Sigmoid colon (tissue), 7 donors: ENCODE results near the gene COL21A1. TPM values are rescaled to one million over a fixed set of nuclear protein-coding genes. Genes with fewer than 3 reads are reported as not detected.

Experiments used
- DNase-seq: peaks from one replicate; pipeline ENCODE4 v3.0.0-alpha.2; 2019
- H3K27ac ChIP-seq, 4 donors: fragments of 200-600 bp; sonication (generic); one replicate each; pipeline ENCODE4 v1.5.1; 2016 to 2019; ENCODE audit warnings: mild to moderate bottlenecking in 1 of 4
- H3K27me3 ChIP-seq, 3 donors: fragments of 200-600 bp; sonication (generic); one replicate each; pipeline ENCODE4 v1.5.1; 2019; ENCODE audit warnings: mild to moderate bottlenecking in 1 of 3
- H3K36me3 ChIP-seq, 4 donors: fragments of 200-600 bp; sonication (generic); one replicate each; pipeline ENCODE4 v1.5.1; 2016 to 2019
- H3K4me1 ChIP-seq, 4 donors: fragments of 200-600 bp; sonication (generic); one replicate each; pipeline ENCODE4 v1.5.1; 2017 to 2019
- H3K4me3 ChIP-seq, 4 donors: fragments of 200-600 bp; sonication (generic); one replicate each; pipeline ENCODE4 v1.5.1; 2017 to 2019; ENCODE audit warnings: mild to moderate bottlenecking in 2 of 4, moderate library complexity in 1 of 4
- H3K9me3 ChIP-seq, 4 donors: fragments of 200-600 bp in 3 of 4; sonication (generic) in 3 of 4; one replicate each; pipeline versions ENCODE4 v1.5.1 to v1.6.1; 2013 to 2019
- CTCF ChIP-seq, 4 experiments: fragments of 450-650 bp in 3 of 4; fragments of 200-600 bp in 1 of 4; IDR thresholded peaks; one replicate each; pipeline ENCODE4 v1.5.1; 2016 to 2019; ENCODE audit warnings: antibody characterized with exemption in 4 of 4, mild to moderate bottlenecking in 3 of 4, moderate library complexity in 2 of 4
- EP300 ChIP-seq, 4 donors: sonication (generic); formaldehyde crosslinking; IDR thresholded peaks; one replicate each; pipeline ENCODE4 v1.6.1; 2017; ENCODE audit warnings: antibody characterized with exemption in 4 of 4
- POLR2A ChIP-seq, 2 donors: fragments of 450-650 bp; IDR thresholded peaks; one replicate each; pipeline ENCODE4 v1.6.1; 2016; ENCODE audit warnings: antibody characterized with exemption in 2 of 2, mild to moderate bottlenecking in 2 of 2, moderate library complexity in 2 of 2
- POLR2AphosphoS5 ChIP-seq, 4 donors: sonication (generic); formaldehyde crosslinking; IDR thresholded peaks; one replicate each; pipeline ENCODE4 v1.6.1; 2017; ENCODE audit warnings: antibody characterized with exemption in 4 of 4
- WGBS, 2 donors: extraction: QIAGEN DNeasy Blood & Tissue Kit; methylation state at CpG; one replicate each; pipeline ENCODE4 v1.1.7; 2013; 5-methylcytosine and 5-hydroxymethylcytosine counted together
- intact Hi-C: fragments of 100-400 bp; cut with DNase I; formaldehyde crosslinking; loops from one replicate; pipeline ENCODE4 v1.15.1; 2023
- polyA plus RNA-seq, 3 donors: library from polyadenylated mRNA; stranded (reverse); fragments of 200-250 nt; gene quantifications; one replicate each; pipeline ENCODE4 v1.2.3, GENCODE V29; 2013
- total RNA-seq, 4 donors: library from RNA; depleted of rRNA; stranded (reverse); fragments of >200 nt; gene quantifications; one replicate each; pipeline ENCODE4 v1.1.0, GENCODE V29; 2016
- donor health status: healthy with polysubstance abuse.
- donor health status: Bipolar disorder and iron deficiency.
- donor health status: healthy.

COL21A1 gene
- total and polyA plus RNA-seq, 7 donors: 1.9 to 110 (median 35.2) TPM; not detected in 2

- no peak for TF ChIP-seq EP300 (IDR thresholded peaks at IDR 0.05)
- no peak for TF ChIP-seq CTCF (IDR thresholded peaks at IDR 0.05)
- TF ChIP-seq POLR2A (IDR thresholded peaks at IDR 0.05): no peak
- TF ChIP-seq POLR2AphosphoS5 (IDR thresholded peaks at IDR 0.05): no peak
- H3K4me3 ChIP-seq: no peak overlapping the region
- intact Hi-C loops: no loop called here
- H3K36me3 ChIP-seq: no peaks in the 10 kb centered on the region
- peaks cover 0 to 64% (median 62%) of the 10 kb centered on the region in 4 donors for H3K4me1 ChIP-seq
- no peaks in the 10 kb centered on the region for H3K27me3 ChIP-seq
- no peaks in the 10 kb centered on the region for H3K9me3 ChIP-seq
- no peak for DNase-seq
- peak overlapping the region in 3 of 4 donors; percentile 29 to 58 (median 54) for H3K27ac ChIP-seq
These were observed 15.6 kb downstream of the COL21A1 start for GRCh38 chr6:56231827-56232226.

- no peaks in the 10 kb centered on the region for H3K9me3 ChIP-seq
- H3K27ac ChIP-seq: peak overlapping the region in 3 of 4 donors; percentile 6 to 58 (median 54)
- H3K27me3 ChIP-seq: no peaks in the 10 kb centered on the region
- DNase-seq: no peak
- H3K4me1 ChIP-seq: peaks cover 0 to 64% (median 59%) of the 10 kb centered on the region in 4 donors
- no peak overlapping the region for H3K4me3 ChIP-seq
- WGBS, 2 donors: 62 to 75% methylated on average over 4 of the region's 4 CpGs
- intact Hi-C loops: no loop called here
- TF ChIP-seq EP300 (IDR thresholded peaks at IDR 0.05) (no peak), CTCF (IDR thresholded peaks at IDR 0.05) (no peak), POLR2AphosphoS5 (IDR thresholded peaks at IDR 0.05) (no peak), POLR2A (IDR thresholded peaks at IDR 0.05) (no peak)
- H3K36me3 ChIP-seq: no peaks in the 10 kb centered on the region
These were observed 16.3 kb downstream of the COL21A1 start for GRCh38 chr6:56230976-56231566.

- no peaks in the 10 kb centered on the region for H3K36me3 ChIP-seq
- no peak overlapping the region for H3K4me3 ChIP-seq
- TF ChIP-seq POLR2A (IDR thresholded peaks at IDR 0.05): no peak
- no peak for TF ChIP-seq EP300 (IDR thresholded peaks at IDR 0.05)
- TF ChIP-seq CTCF (IDR thresholded peaks at IDR 0.05): no peak
- no peak for TF ChIP-seq POLR2AphosphoS5 (IDR thresholded peaks at IDR 0.05)
- H3K27me3 ChIP-seq: no peaks in the 10 kb centered on the region
- H3K4me1 ChIP-seq: peaks cover 0 to 72% (median 65%) of the 10 kb centered on the region in 4 donors
- whole genome bisulfite sequencing, 2 donors: 57% methylated on average over 2 of the region's 2 CpGs
- intact Hi-C loops: no loop called here
- no peak for DNase-seq
- H3K9me3 ChIP-seq: no peaks in the 10 kb centered on the region
- H3K27ac ChIP-seq: no peak overlapping the region
These were observed 20.1 kb downstream of the COL21A1 start for GRCh38 chr6:56227071-56227879.

GRCh38 chr6:56223995-56224394 is 23.4 kb downstream of the COL21A1 start:
- Histone ChIP-seq H3K36me3 (no peaks in the 10 kb centered on the region), H3K9me3 (no peaks in the 10 kb centered on the region), H3K27me3 (no peaks in the 10 kb centered on the region), H3K27ac (peak overlapping the region in 3 of 4 donors; percentile 32 to 59 (median 53)), H3K4me1 (peaks cover 0 to 58% (median 50%) of the 10 kb centered on the region in 4 donors), H3K4me3 (no peak overlapping the region)
- DNase-seq: no peak
- TF ChIP-seq CTCF (IDR thresholded peaks at IDR 0.05) (no peak), POLR2AphosphoS5 (IDR thresholded peaks at IDR 0.05) (peak in 3 of 4 donors; percentile 23 to 44 (median 36)), EP300 (IDR thresholded peaks at IDR 0.05) (peak in 1 of 4 donors; percentile 11), POLR2A (IDR thresholded peaks at IDR 0.05) (no peak)
- 12 to 62% methylated on average over 1 of the region's 1 CpG for WGBS, 2 donors
- intact Hi-C loops: loop anchor here (5.0 kb wide), 1 partner anchor 43 kb away; no protein-coding TSS in a partner anchor
